Uterus (tissue), 4 donors: ENCODE measurements around the gene OR2Y1. TPM values are rescaled to one million over a fixed set of nuclear protein-coding genes. Genes with fewer than 3 reads are reported as not detected.
"Not testable (repeated sequence)": the region's sequence is repeated elsewhere in the genome, so short reads cannot be mapped to it uniquely, and the experiment has no call there.

Source experiments
- DNase-seq, 2 donors: peaks; one replicate each; pipeline ENCODE4 v3.0.0-alpha.2; 2019 to 2020
- H3K27ac ChIP-seq, 2 donors: fragments of 200-600 bp; sonication (generic); 1 replicate in 1 of 2; 2 replicates in 1 of 2; pipeline ENCODE4 v1.5.1; 2016 to 2018
- H3K27me3 ChIP-seq, 2 donors: fragments of 200-600 bp; sonication (generic); one replicate each; pipeline ENCODE4 v1.5.1; 2018 to 2019; ENCODE audit warnings: control low read depth in 1 of 2
- H3K36me3 ChIP-seq, 2 donors: fragments of 200-600 bp; sonication (generic); one replicate each; pipeline ENCODE4 v1.5.1; 2019; ENCODE audit warnings: control low read depth in 1 of 2
- H3K4me1 ChIP-seq, 2 donors: fragments of 200-600 bp; sonication (generic); one replicate each; pipeline ENCODE4 v1.5.1; 2018 to 2019; ENCODE audit warnings: control low read depth in 1 of 2
- H3K4me3 ChIP-seq, 2 donors: fragments of 200-600 bp; sonication (generic); 1 replicate in 1 of 2; 2 replicates in 1 of 2; pipeline ENCODE4 v1.5.1; 2018 to 2019; ENCODE audit warnings: mild to moderate bottlenecking in 1 of 2
- H3K9me3 ChIP-seq, 2 donors: fragments of 200-600 bp; sonication (generic); one replicate each; pipeline ENCODE4 v1.5.1; 2019; ENCODE audit warnings: control low read depth in 1 of 2
- CTCF ChIP-seq, 4 experiments: fragments of 200-600 bp in 2 of 4; fragments of 450-650 bp in 2 of 4; sonication (generic) in 2 of 4; IDR thresholded peaks; one replicate each; pipeline ENCODE4 v1.5.1; 2016 to 2019; ENCODE audit warnings: antibody characterized with exemption in 4 of 4, mild to moderate bottlenecking in 2 of 4, moderate library complexity in 1 of 4
- POLR2A ChIP-seq, 2 donors: fragments of 450-650 bp; IDR thresholded peaks; one replicate each; pipeline ENCODE4 v1.6.1; 2016; ENCODE audit warnings: antibody characterized with exemption in 2 of 2, mild to moderate bottlenecking in 1 of 2, moderate library complexity in 1 of 2
- intact Hi-C: fragments of 100-400 bp; cut with DNase I; formaldehyde crosslinking; loops from one replicate; pipeline ENCODE4 v1.15.1; 2023; ENCODE audit warnings: low total_unique reads
- total RNA-seq, 4 donors: library from RNA; depleted of rRNA in 3 of 4; stranded (reverse); fragments of >200 nt in 3 of 4; gene quantifications; one replicate each; pipeline versions ENCODE4 v1.1.0 to v1.2.4, GENCODE V29; 2014 to 2023
- donor health status: DM: yes; HTN: yes; CAD: no.

OR2Y1 gene
- total RNA-seq, 4 donors from 2014 or later: not detected

- Histone ChIP-seq H3K36me3 (no peaks in the 10 kb centered on the region), H3K27ac (no peak overlapping the region), H3K9me3 (no peaks in the 10 kb centered on the region), H3K4me1 (no peaks in the 10 kb centered on the region), H3K4me3 (no peak overlapping the region), H3K27me3 (peaks cover 0 to under 1% of the 10 kb centered on the region in 2 donors)
- intact Hi-C loops: no loop called here
- TF ChIP-seq POLR2A (IDR thresholded peaks at IDR 0.05) (no peak), CTCF (IDR thresholded peaks at IDR 0.05) (peak in 3 of 4 experiments; percentile 30 to 32 (median 32))
- DNase-seq: no peak
These were observed 20.9 kb downstream of the OR2Y1 start for GRCh38 chr5:180718810-180719453.

- H3K9me3 ChIP-seq: no peaks in the 10 kb centered on the region
- no peak for TF ChIP-seq CTCF (IDR thresholded peaks at IDR 0.05)
- intact Hi-C loops: no loop called here
- DNase-seq: no peak
- no peak overlapping the region for H3K4me3 ChIP-seq
- H3K27me3 ChIP-seq: peaks cover 0 to 5% of the 10 kb centered on the region in 2 donors
- no peaks in the 10 kb centered on the region for H3K4me1 ChIP-seq
- no peak overlapping the region for H3K27ac ChIP-seq
- H3K36me3 ChIP-seq: no peaks in the 10 kb centered on the region
These were observed 21.9 kb downstream of the OR2Y1 start for GRCh38 chr5:180717989-180718388.

- intact Hi-C loops: no loop called here
- Histone ChIP-seq H3K4me3 (no peak overlapping the region), H3K27ac (no peak overlapping the region), H3K27me3 (peaks cover 0 to 3% of the 10 kb centered on the region in 2 donors), H3K9me3 (no peaks in the 10 kb centered on the region), H3K4me1 (no peaks in the 10 kb centered on the region), H3K36me3 (no peaks in the 10 kb centered on the region)
- no peak for DNase-seq
- TF ChIP-seq CTCF (IDR thresholded peaks at IDR 0.05) (no peak), POLR2A (IDR thresholded peaks at IDR 0.05) (no peak)
These were observed 35.5 kb downstream of the OR2Y1 start for GRCh38 chr5:180704362-180704761.

GRCh38 chr5:180703912-180704311, 35.9 kb downstream of the OR2Y1 start:
- H3K27ac ChIP-seq: no peak overlapping the region
- TF ChIP-seq CTCF (IDR thresholded peaks at IDR 0.05): no peak
- TF ChIP-seq POLR2A (IDR thresholded peaks at IDR 0.05): no peak
- H3K4me1 ChIP-seq: no peaks in the 10 kb centered on the region
- peaks cover 0 to 3% of the 10 kb centered on the region in 2 donors for H3K27me3 ChIP-seq
- no peak for DNase-seq
- H3K36me3 ChIP-seq: no peaks in the 10 kb centered on the region
- intact Hi-C loops: no loop called here
- no peak overlapping the region for H3K4me3 ChIP-seq
- H3K9me3 ChIP-seq: no peaks in the 10 kb centered on the region

GRCh38 chr5:180703371-180703770, 36.5 kb downstream of the OR2Y1 start:
- H3K4me3 ChIP-seq, DNase-seq, H3K27ac ChIP-seq, H3K27me3 ChIP-seq, H3K4me1 ChIP-seq, H3K9me3 ChIP-seq, intact Hi-C loops, H3K36me3 ChIP-seq: not testable (repeated sequence)

- H3K27me3 ChIP-seq, H3K27ac ChIP-seq, H3K4me1 ChIP-seq, H3K36me3 ChIP-seq, H3K9me3 ChIP-seq, H3K4me3 ChIP-seq, intact Hi-C loops, DNase-seq: not testable (repeated sequence)
These were observed 39.4 kb downstream of the OR2Y1 start for GRCh38 chr5:180700440-180700839.
